Stimulated activated CD4-positive, alpha-beta T cell treated with anti-CD3 and anti-CD28 coated beads, Interleukin-4, amount 100 ng/mL, for 24 hours (primary cell): ENCODE data around the gene PBX4.
A peak's percentile ranks its signal among the peaks of the same experiment; 100 is the strongest.

Source experiments
- DNase-seq: peaks from one replicate; pipeline ENCODE4 v3.0.0-alpha.2; 2020

The PBX4 gene

DNA sequence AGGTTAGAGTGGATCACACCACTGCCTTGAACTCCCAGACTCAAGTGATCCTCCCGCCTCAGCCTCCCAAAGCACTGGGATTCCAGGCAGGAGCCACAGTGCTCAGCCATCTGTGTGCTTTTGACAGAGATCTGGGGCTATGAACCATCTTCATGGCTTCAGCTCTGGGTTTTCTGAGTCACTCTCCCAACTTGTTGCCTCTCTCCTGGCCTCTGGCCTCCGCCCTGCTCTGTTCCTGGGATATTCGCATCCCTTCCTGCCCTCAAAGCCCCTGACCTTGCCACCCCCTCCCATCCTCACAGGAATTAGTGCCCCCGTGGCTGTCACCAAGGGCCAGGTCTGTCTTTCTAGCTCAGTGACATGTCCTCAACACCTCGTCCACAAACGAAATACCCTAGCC, 30.7 kb upstream of the PBX4 start:
- no peak for DNase-seq

DNA sequence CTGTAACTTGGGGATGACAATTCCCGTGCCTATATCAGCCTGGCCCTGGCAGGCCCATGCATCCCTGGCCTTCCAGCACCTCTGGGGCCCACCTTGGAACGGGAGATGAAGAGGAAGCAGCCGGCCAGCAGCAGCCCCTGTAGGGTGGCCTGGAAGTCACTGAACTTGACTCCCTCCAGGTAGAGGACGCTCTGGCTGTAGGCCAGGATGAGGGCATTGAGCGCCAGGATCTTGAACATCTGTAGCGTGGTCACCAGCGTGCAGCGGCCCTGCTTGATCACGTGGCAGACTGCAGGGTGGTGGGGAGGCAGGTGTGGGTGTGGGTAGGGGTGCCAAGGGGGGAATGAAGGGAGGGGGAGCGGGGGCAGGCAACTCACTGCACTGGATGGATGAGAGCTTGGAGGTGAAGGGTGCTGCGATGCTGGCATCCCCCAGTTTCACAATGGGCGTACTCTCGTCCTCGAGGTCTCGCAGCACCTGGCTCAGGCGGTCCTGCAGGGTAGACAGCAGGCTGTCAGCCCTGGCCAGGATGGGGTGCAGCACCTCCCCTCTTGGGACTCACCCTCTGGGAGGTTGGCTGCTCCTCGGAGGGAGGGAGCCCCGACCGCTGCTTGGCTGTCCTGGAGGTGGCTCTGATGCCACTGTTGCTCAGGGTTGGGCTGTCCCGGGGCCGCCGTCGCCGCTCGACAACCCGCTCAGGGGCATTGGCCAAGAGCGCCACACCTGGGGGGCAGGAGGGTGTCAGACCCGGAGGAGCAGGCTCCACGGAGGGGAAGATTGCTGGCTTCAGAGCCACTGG, 28.7 kb upstream of the PBX4 start:
- no peak for DNase-seq

DNA sequence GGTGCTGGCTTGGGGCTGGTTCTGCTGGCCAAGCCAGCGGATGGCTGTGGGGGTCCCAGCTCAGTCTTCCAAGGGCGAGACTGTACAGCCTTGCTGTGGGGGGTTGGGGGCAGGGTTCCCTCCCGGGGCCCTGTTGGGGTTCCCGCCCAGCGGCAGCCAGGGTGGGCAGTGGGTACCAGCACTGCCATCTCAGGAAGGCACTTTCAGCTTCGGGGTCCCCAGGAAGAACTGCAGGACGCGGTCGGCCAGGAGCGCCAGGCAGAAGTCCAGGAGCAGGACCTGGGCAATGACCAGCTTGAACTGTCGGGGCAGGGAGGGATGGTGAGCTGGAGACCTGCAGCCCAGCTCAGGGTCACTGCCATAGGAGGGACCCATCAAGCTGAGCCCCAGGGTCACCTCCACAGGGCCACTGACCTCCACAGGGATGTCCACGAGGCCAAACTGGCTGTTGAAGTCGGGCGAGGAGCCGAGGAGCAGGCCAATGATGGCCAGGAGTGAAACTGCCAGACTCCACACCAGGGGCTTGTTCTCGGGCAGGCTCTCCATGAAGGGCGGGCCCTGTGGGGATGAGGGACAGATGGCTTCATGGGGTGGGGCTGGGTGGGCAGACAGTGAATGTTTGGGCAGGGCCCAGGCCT, 26.9 kb upstream of the PBX4 start:
- no peak for DNase-seq

DNA sequence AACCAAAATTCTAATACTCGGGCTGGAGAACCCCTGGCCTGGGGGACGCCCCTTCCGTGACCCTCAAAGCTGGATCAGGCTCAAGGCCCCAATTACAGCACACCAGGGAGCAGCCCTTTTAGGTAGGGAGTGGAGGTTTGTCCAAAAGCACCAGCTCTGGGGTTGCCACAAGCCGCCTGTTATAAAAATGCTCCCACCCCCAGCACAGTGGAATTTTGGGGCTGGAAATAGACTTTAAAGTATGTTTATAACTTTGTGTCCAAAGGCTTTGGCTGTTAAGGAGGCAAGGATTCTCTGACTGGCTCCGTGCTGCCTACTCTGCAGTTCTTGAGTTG, 25.5 kb upstream of the PBX4 start:
- DNase-seq: no peak

DNA sequence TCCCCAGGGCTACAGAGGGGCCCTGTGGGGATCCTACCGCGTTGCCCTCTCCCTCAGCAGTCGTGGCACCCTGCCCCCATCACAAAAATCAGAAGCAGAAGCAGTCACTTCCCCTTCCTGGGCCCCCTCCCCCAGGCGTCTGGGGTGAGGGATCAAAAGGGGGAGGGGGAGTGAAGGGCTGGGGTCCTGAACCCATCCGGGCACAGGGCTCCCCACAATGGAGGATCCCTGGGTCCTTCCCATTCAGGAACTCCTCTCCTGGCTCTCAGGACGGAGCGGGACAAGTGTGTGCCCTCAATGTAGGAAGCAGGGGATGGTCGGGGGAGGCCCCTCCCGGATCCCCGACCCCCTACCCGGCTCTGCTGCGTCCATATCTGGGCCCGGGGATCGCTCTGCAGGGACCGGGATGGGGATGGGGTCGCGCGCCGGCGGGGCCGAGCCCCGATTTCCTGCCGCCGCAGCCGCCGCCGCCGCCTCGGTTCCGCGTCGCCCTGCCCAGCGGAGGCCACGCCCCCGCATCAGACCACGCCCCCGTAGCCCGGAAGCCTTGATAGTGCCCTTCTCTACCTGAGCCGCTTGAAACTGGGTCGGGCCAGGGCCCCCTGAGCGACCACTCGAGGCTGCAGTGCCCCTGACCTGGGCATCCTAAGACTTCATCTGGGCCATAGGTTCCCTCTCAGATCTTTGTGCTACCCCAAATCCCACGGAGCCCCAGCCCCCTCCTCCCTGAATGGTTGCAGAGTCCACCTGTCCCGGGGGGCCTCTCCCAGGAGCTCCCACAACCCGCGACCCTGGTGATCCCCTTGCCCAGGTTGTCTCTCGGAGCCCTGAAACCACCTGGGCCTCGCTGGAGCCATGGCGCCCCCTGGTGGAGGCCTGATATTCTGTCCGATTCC, 24.9 kb upstream of the PBX4 start, which contains the start of gene GMIP:
GMIP (minus strand) TSS at position 500 of the 896 bp plus-strand sequence; CDS start at position 372, 128 bp downstream.
- peak; percentile 84 for DNase-seq

DNA sequence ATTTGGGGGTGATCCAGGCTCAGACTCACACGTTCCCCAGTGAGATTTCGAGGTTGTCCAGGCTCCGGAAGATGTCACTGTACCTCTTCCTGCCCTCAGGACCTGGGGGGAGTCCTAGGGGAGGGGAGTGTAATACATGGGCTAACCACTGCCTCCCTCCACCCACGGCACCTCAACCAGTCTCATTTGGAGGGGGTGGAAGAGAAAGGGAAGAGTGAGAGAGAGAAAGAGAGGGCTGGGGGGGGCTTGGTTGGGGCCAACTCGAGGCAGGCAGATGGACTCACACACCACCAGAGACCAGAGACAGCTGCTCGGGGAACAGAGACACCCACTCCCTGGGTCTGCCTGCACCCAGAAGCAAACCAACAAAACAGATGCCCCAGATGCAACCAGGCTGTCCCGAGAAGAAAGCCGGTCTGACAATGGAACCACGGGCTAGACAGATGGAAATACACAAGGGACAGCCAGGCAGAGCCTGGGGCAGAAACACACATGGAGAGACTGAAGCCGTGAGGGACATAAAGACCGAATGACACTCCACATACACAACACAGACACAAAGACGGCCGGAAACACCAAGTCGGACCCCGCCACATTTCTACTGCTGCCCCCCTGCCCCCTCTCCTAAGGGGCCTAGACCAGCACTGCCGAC, 24.1 kb upstream of the PBX4 start:
- peak; percentile 53 for DNase-seq

DNA sequence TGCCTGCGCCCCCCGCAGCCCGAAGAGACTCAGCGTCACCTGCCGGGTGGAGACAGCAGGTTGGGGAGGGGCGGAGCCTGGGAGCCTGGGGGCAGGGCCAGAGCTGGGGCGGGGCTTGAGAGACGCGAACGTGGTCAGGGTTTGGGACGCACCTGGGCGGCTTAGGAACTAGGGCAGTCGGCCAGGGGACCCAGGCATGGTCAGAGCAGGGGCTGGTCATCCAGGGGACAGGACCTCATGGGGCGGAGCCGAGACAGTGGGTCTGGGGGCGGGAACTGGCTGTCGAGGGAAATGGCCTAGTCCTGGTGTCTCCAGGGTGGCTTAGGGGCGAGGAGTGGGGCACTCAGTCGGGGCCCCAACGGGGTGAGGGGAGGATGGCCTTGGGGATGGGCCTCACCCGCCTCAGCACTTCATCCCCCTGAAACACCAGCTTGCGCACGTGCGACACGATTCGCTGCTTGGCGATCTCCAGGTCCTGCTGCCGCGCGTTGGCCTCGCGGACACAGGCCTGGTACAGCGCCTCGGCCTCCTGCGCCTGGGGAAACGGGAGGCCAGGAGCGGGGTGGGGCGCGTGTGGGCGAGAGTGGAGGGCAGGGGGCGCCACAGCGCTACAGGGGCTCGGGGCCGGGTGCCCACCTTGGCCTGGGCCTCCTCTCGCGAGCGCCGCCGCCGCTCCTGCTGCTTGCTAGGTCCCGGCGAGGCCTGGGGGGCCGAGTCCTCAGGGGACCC, 19.2 kb upstream of the PBX4 start:
- no peak for DNase-seq

DNA sequence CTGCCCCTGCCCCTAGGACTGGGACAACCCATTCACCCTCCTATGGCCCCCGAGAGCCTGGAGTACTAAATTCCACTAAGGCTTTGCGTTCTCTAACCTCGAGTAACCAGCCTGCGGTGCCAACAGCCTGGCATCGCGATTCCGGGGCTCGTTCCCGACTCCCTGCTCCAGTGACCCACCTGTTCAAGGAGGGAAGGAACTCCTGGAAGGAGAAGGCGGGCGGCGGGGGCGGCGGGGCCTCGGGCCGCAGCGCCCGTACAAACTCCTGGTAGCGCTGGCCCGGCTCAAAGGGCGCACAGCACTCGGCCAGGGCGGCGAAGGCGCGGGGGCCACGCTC, 18.7 kb upstream of the PBX4 start:
- no peak for DNase-seq

DNA sequence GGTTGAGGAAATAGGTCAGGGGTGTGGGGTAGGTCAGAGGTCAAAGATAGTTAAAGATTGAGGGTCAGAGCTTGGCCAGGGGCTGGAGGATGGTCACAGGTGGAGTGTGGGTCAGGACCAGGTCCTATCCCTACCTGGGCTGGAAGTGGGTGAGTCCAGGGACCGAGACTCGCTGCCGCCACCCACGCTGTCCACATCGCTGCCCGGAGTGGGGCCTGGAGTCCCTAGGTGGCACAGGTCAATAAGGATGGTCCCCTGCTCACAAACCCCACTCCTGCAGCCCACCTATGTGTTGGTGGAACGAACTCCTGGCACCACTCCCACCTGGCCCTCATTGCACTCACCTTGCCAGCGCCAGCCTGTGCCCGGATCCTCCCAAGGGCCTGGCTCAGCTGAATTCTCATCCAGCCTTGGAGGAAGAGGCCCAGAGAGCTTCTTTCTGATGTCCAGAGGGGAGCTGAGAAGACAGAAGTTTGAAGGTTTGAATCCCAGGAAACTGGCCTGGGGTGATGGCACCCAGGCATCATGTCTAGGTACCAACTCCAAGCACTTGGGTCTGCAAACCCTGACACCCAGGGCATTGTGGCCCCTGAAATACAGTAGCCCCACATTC, 18.2 kb upstream of the PBX4 start:
- DNase-seq: no peak

DNA sequence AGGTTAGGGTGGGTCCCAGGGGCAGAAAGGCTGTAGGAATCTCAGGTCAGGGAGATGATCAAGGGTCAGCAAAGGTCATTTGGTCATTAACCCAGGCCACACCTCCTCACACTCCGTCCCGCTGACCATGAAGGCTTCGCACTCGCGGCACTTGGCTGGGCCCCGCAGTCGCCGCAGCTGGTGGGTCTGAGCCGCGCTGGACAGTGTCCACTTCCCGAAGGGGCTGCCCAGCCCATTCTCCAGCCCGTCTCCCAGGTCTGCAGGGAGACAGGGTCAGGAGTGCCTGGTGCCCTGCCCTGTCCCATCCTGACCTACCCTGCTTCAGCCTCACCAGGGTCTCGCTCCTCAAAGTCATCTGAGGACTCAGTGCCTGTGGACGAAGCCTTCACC, 16.8 kb upstream of the PBX4 start:
- DNase-seq: no peak

DNA sequence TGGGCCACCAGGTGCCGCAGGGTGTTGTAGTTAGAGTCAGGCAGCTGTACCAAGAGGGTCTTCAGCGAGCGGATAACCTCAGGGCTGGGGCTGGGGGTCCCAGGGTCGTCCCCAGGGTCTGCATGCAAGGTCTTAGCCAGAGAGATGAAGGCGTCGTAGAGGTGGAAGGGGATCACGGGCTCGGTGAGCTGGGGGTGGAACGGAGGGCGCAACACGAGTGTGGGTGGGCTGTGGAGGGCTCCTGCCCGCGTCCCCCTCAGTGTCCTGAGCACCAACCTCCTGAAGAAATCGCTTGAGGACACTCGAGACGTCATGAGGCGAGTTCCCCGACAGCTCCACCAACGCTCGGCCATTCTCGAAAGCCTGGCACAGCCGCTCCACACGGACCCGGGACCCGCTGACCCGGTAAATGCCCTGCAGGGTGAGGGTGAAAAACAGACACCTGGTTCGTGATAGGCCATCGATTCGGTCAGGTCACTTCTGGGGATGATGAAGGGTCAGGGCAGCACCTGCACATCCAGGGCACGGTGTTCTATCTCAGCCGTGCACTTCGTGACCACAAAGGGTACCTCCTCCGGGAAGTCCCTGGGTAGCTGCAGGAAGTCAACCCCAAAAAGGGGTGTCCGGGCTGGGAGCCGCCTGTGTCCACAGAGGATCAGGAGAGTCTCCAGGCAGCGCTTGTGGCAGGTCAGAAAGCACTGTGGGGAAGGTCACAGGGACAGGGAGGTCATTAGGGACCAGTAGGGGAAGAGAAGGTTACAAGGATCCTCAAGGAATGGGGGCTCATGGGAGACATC, 16.2 kb upstream of the PBX4 start:
- DNase-seq: no peak

DNA sequence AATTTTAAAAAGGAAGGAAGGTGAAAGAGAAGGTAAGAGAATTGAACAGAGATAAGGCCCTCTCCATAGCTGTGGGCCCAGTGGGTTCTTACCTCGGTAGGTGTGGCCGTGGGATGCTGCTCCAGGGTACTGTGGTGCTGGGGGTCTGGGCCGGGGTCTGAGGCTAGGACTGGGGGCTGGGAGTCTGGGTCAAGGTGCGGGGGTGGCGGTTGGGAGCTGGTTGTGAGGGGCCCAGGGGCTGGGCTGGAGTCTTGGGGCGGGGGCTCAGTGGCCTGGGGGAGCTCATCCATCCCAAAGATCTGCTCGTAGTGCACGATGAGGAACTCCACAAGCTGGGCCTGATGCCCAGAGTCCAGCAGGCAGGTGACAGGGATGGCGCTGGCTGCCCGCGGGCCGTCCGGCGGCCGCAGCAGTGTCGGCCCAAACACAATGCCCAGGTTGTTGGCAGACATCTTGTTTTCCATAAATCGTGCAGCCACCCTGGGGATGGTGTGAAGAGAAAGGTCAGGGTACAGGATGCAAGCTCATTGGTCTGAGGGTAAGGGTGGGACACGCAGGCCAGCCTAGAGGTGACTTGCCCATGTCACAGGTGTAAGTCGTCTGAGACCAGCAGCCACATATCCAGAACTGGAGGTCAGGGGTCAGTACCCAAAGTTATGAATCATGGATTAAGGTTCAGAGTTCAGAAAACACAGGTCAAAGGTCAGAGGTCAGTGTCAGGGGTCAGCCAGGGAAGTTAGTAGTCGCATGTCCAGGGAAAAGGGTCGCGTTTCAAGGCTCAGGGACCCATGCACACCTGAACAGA, 15.4 kb upstream of the PBX4 start:
- DNase-seq: no peak

DNA sequence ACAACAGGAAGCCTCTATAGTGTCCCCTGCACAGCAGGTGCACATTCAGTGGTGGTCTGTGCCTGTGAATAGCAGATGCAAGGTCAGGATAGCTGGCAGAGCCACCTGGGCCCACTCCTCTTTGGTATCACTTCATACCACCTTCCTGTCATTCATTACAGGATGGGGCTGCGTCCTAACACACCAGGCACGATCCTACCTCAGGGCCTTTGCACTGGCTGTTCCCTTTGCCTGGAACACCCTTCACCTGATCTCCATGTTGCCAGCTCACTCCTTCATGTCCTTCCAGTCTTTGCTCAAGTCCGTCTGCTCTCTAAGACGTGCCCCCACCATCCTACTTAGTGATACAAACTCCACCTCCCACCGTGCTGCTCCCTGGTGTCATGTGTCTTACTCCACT, 14.2 kb upstream of the PBX4 start:
- DNase-seq: no peak

DNA sequence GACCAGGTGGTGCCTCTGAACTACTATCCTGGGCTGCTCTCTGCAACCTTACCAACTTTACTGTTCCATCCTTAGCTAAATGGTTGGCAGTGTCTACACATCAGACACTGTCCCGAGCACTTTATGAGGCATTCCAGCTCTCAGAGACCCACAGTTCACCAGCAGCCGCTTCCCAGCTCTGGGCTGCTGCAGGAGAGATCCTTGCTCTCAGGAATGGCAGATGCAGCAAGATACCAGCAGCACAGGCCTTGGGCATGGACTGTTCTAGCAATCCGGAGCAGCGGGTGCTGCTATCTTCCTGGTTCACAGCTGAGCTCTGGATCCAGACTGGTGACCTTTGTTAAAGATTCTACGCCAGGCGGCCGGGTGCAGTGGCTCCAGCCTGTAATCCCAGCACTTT, 12.9 kb upstream of the PBX4 start:
- DNase-seq: no peak

DNA sequence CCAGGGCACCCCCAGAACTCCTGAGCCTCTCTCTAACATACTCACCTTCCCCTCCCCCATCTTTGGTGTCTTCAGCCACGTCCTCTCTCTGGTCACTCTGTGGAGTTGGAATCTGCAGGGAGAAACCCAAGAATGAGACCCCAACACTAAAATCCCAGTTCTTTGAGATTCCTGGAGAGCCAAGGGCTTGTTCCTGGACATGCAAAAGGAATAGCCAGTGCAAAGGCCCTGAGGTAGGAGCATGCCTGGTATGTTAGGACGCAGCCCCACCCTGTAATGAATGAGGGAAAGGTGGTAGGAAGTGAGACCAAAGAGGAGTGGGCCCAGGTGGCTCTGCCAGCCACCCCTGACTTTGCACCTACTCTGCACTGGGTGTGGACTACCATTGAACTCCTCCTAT, 11.9 kb upstream of the PBX4 start:
- no peak for DNase-seq

DNA sequence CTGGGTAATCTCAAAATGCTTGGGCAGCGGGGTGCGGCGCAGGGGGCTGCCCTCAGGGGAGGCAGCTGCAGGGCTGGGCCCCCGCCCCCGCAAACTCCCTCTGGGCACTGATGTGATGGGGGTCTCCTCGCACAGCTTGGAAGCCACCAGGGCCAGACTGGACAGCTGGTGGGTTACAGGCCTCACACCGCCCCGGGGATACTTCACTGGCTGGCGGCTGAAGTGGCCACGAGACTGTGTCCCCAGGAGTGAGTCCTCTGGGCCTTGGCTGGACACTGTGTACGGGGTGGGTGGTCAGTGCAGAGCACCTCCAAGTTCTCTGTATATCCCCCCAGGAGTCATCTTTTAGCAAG, 11.6 kb upstream of the PBX4 start:
- DNase-seq: no peak

DNA sequence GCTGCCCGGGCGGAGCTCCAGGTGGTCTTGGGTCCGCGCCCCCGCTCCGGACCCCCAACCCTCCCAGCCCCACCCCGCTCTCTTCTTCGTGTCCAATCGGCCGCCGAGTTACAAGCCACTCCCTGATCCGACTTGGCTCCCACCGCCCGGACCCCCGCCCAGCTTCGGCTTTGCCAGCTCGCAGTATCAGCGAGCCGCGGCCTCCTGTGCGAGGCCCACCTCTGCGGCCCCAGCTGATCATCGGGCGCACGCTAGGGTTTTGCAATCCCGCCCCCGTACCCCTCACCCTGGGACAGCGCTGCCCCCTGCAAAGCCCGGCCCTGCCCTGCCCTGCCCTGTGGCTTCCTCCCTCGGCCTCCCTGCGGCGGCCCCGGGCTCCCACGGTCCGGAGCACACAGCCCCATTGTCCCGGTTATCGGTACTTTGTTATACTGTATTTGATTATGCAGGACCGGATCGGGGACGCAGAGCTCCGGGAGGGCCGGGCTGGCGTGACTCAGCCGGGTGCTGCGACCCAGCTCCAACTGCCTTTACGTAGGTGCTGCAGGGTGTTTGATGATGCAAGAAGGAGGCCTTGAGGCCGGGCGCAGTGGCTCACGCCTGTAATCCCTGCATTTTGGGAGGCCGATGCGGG, 10.1 kb upstream of the PBX4 start:
- DNase-seq: peak; percentile 40

DNA sequence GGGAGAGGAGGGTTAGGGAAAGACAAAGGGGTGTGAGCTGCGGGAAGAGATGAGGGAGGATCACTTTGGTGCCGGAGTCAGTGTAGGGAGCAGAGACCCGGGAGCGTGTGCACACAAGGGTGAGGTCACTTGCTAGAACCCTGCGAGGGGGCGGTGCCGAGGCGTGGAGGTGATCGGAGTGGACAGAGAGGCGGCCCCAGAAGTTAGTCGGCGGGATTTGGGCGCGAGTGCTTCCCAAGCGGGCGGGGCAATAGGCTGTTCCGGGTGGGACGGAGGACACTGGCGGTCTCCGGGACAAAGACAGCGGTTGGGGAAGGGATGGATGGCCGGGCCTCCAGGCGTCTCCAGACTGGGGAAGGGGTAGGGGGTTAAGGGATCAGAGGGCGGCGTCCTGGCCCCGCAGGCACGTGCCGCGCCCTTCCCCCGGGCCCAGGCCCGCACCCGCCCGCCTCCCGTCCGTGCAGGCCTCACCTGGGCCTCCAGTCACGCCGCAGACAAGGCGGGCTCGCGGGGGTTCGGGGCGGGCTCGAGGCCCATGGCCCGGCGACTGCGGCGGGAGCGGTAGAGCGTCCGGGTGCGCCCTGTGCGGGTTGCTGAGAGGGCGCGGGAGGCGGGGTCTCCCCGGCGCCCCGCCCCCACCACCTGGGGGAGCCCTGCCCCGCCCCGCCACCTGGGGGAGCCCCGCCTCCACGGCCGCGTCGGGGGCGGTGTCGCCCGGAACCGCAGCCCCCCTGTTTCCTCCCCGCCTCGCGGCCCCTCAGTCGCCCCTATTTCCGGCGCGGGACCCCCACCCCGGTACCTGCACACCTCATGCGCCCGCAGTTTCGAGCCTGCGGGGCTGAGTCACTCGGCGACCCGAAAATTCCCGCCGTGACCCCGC, 9.4 kb upstream of the PBX4 start, which contains the start of gene LPAR2:
LPAR2 (minus strand) TSS at position 600 of the 880 bp plus-strand sequence. CDS start 945 bp downstream, outside the sequence.
- DNase-seq: peak; percentile 60
